IPS DF 6.9 (cell line): ENCODE data around the gene WDR20.
"Not testable (repeated sequence)": the region's sequence is repeated elsewhere in the genome, so short reads cannot be mapped to it uniquely, and the experiment has no call there.

Source experiments
- DNase-seq: peaks from one replicate; pipeline ENCODE4 v3.0.0-alpha.2; 2013; ENCODE audit warnings: low read depth, low spot score
- H3K27ac ChIP-seq: one replicate; pipeline ENCODE4 v1.5.1; 2013; ENCODE audit warnings: low read length, control low read depth
- H3K27me3 ChIP-seq: 2 replicates; pipeline ENCODE4 v1.6.1; 2013; ENCODE audit warnings: mild to moderate bottlenecking, low read length; ENCODE audit not compliant: control insufficient read depth, insufficient read depth
- H3K36me3 ChIP-seq: 2 replicates; pipeline ENCODE4 v1.6.1; 2013; ENCODE audit warnings: low read length; ENCODE audit not compliant: control insufficient read depth, insufficient read depth
- H3K4me1 ChIP-seq: 2 replicates; pipeline ENCODE4 v1.6.1; 2013; ENCODE audit warnings: low read length; ENCODE audit not compliant: control insufficient read depth, insufficient read depth
- H3K4me3 ChIP-seq: 2 replicates; pipeline ENCODE4 v1.5.1; 2013; ENCODE audit warnings: mild to moderate bottlenecking, low read length
- H3K9me3 ChIP-seq: 2 replicates; pipeline ENCODE4 v1.6.1; 2013; ENCODE audit warnings: low read length, inconsistent platforms; ENCODE audit not compliant: control insufficient read depth, insufficient read depth
- WGBS: extraction: QIAGEN DNeasy Blood & Tissue Kit; methylation state at CpG from one replicate; pipeline ENCODE4 v1.1.7; 2013; ENCODE audit warnings: mixed read lengths, missing lambda C conversion rate; ENCODE audit not compliant: insufficient read length, insufficient coverage; 5-methylcytosine and 5-hydroxymethylcytosine counted together

The WDR20 gene

GRCh38 chr14:102243795-102244194 lies 104.1 kb downstream of the WDR20 start:
- WGBS: no CpG with 5 or more reads among the region's 4 CpGs
- H3K27ac ChIP-seq, H3K4me3 ChIP-seq: not testable (repeated sequence)

GRCh38 chr14:102246071-102246470 lies 106.4 kb downstream of the WDR20 start:
- Histone ChIP-seq H3K36me3 (no peaks in the 10 kb centered on the region), H3K4me1 (peaks cover 7% of the 10 kb centered on the region), H3K4me3 (no peak overlapping the region), H3K27ac (no peak overlapping the region), H3K9me3 (no peaks in the 10 kb centered on the region), H3K27me3 (0 out of 2 replicates have a peak, but pooled peaks cover 1% of the 10 kb centered on the region)
- WGBS: 100% methylated on average over 3 of the region's 9 CpGs
- no peak for DNase-seq

More at GRCh38 chr14:102243795-102244194, 104.1 kb downstream of the WDR20 start:
- H3K4me1 ChIP-seq, H3K9me3 ChIP-seq, DNase-seq, H3K36me3 ChIP-seq, H3K27me3 ChIP-seq: not testable (repeated sequence)

- no CpG with 5 or more reads among the region's 8 CpGs for WGBS
- H3K36me3 ChIP-seq: no peaks in the 10 kb centered on the region
- H3K27ac ChIP-seq: no peak overlapping the region
- no peak overlapping the region for H3K4me3 ChIP-seq
- DNase-seq: peak; percentile 18
- H3K27me3 ChIP-seq: 0 out of 2 replicates have a peak, but pooled peaks cover 1% of the 10 kb centered on the region
- no peaks in the 10 kb centered on the region for H3K9me3 ChIP-seq
- peaks cover 7% of the 10 kb centered on the region for H3K4me1 ChIP-seq
Observed at GRCh38 chr14:102248121-102248520, 108.4 kb downstream of the WDR20 start.

DNA sequence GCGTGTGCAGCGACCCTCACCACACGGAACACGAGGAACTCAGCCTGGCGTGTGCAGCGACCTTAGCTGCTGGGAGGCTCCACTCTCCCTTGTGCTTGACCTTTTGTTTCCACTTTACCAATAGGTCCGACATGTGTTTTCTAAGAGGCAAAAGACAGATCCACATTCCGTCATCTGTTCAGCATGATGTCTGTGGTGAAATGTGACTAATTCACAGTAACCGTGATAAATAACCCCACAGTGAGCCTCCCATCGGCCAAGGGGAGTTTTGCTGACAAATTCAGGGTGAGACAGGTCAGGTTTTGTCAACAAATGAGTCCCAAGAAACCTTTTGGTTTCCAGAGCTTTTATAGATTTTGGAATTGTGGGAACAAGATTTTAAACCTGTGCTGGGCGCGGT lies 109.3 kb downstream of the WDR20 start:
- Histone ChIP-seq H3K27ac (no peak overlapping the region), H3K4me3 (no peak overlapping the region), H3K4me1 (peaks cover 7% of the 10 kb centered on the region), H3K27me3 (0 out of 2 replicates have a peak, but pooled peaks cover 1% of the 10 kb centered on the region), H3K9me3 (no peaks in the 10 kb centered on the region), H3K36me3 (no peaks in the 10 kb centered on the region)
- DNase-seq: no peak
- no CpG with 5 or more reads among the region's 12 CpGs for WGBS

DNA sequence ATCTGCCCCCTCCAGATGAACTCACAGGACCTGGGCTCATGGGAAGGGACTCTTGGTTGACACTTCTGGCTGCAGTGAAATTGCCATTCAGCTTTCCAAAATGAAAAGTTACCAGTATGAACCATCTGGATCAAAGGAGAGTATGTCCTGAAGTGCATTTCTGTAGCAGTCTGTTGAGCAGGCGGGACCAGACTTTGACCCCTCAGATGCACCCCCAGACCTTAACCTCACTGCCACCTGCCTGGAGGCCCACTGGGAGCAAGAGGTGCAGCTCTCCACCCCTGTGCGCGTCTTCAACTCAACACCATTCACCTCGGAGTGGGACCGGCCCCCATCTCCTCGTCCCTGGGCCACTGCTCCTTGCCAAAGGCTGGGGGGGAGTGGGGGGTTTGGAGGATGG lies 110.3 kb downstream of the WDR20 start:
- Histone ChIP-seq H3K4me1 (peaks cover 7% of the 10 kb centered on the region), H3K27ac (no peak overlapping the region), H3K36me3 (no peaks in the 10 kb centered on the region), H3K27me3 (0 out of 2 replicates have a peak, but pooled peaks cover 1% of the 10 kb centered on the region), H3K9me3 (no peaks in the 10 kb centered on the region), H3K4me3 (no peak overlapping the region)
- WGBS: no CpG with 5 or more reads among the region's 6 CpGs
- no peak for DNase-seq

DNA sequence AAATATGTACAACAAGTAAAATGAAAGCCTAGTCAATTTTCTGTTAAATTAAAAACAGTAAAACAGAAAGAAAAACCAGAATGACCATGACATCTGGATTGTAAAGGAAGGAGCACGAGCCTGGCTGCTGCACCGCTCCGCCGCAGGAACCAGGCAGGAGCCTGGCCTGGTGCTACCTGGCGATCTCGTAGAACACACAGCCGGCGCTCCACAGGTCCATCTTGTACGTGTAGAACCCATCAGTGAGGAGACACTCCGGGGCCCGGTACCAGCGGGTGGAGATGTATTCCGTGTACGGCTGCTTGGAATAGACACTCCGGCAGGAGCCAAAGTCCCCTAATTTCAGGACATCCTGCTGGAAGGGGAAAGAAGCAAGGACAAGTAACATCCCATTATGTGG lies 110.9 kb downstream of the WDR20 start:
- Histone ChIP-seq H3K4me1 (peaks cover 7% of the 10 kb centered on the region), H3K36me3 (no peaks in the 10 kb centered on the region), H3K27ac (no peak overlapping the region), H3K9me3 (no peaks in the 10 kb centered on the region), H3K27me3 (0 out of 2 replicates have a peak, but pooled peaks cover 1% of the 10 kb centered on the region), H3K4me3 (no peak overlapping the region)
- no peak for DNase-seq
- no CpG with 5 or more reads among the region's 15 CpGs for WGBS

DNA sequence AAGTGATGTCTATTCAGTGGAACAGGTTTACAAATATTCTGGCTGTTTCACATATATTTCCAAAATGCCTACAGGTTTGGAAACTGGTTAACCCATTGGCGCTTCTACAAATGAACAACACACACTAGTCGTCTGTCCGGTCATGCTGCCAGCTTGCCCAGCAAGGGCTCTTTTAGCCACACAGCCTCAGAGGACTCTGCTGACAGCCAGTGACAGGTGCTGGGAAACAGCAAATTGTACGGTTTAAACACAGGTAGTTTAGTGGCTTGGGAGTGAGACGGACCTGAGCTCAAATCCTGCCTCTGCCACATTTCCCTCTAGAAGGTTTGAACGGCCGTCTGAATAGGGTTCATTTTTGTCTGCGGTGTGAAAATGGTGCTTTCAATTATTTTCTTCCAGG lies 111.5 kb downstream of the WDR20 start:
- no peaks in the 10 kb centered on the region for H3K36me3 ChIP-seq
- 0 out of 2 replicates have a peak, but pooled peaks cover 1% of the 10 kb centered on the region for H3K27me3 ChIP-seq
- H3K4me1 ChIP-seq: peaks cover 7% of the 10 kb centered on the region
- no peak overlapping the region for H3K4me3 ChIP-seq
- no peaks in the 10 kb centered on the region for H3K9me3 ChIP-seq
- DNase-seq: no peak
- no CpG with 5 or more reads among the region's 8 CpGs for WGBS
- no peak overlapping the region for H3K27ac ChIP-seq

DNA sequence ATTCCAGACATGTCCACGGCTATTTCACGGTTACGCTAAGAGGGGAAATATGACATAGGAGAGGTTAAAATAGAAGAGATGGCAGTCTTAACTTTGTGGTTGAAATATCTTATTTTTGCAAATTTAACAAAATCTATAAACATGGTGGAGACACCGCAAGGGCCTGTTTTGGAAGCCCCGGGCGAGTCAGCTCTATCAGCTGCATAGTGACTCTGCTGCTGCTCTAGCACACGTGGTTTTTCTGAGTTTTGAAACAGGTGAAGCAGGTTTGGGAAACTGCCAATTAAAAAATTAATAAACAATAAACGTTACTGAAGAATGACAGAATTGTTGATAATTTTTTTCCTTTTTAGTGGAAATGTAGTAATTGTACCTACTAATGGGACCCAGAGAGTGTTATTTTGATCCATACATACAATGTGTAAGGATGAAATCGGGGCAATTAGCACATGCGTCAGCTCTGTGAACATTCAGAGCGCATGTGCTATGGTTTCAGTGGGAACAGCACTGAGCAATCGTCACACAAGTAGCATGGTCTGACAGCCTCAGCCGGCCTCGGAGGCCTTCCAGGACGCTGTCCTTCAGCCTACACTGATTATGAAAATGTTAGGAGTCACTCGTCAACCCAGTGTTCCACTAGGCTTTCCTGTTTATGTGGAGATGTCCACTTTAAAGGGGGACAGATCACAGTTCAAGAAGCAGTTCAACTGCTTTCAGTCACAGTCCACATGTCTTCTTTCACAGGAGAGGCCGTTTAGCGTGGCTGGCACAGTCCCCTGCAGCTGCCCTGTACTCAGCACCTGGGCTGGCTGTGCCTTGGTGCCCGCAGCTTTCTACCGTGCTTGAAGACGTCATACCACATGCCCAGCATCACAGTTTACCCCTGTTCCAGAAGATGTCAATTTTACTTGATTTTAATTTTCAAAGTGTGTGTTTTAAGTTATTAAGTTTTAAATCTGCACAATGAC lies 113.4 kb downstream of the WDR20 start:
- DNase-seq: no peak
- Histone ChIP-seq H3K9me3 (no peaks in the 10 kb centered on the region), H3K4me1 (peaks cover 2% of the 10 kb centered on the region; the same call in 1 of the 2 replicates), H3K36me3 (no peaks in the 10 kb centered on the region), H3K27ac (no peak overlapping the region), H3K27me3 (no peaks in the 10 kb centered on the region), H3K4me3 (no peak overlapping the region)
- no CpG with 5 or more reads among the region's 21 CpGs for WGBS

GRCh38 chr14:102255401-102256190 lies 115.9 kb downstream of the WDR20 start:
- Histone ChIP-seq H3K27me3 (no peaks in the 10 kb centered on the region), H3K27ac (no peak overlapping the region), H3K36me3 (no peaks in the 10 kb centered on the region), H3K4me1 (no peaks in the 10 kb centered on the region), H3K4me3 (no peak overlapping the region), H3K9me3 (no peaks in the 10 kb centered on the region)
- WGBS: no CpG with 5 or more reads among the region's 9 CpGs
- DNase-seq: no peak

DNA sequence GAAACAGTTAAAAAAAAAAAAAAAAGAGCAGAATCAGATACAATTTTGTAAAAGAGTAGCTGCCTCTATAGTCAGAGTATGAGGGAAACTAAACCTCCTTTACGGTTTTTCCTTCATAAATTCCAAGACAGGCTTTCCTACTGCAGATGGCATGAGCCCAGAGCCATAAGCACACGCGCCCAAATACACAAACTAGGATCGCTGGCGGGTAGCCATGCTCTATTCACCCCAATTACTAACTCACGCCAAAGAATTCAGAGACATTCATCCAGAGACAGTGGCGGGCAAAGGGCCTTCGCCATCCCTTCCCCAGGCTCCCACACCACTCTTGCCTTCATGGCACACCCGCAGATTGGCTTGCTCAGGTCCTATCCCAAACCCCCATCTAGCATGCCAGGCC lies 117.0 kb downstream of the WDR20 start:
- Histone ChIP-seq H3K9me3 (no peaks in the 10 kb centered on the region), H3K27me3 (no peaks in the 10 kb centered on the region), H3K4me1 (no peaks in the 10 kb centered on the region), H3K27ac (no peak overlapping the region), H3K4me3 (no peak overlapping the region), H3K36me3 (no peaks in the 10 kb centered on the region)
- no peak for DNase-seq
- no CpG with 5 or more reads among the region's 9 CpGs for WGBS
